K562 (cell line): Measurements from ENCODE around the gene TMEM135. TPM values are rescaled to one million over a fixed set of nuclear protein-coding genes. Genes with fewer than 3 reads are reported as not detected.

Source experiments
- ATAC-seq: fragments of 200-7000 bp; cut with Tn5 transposase; 3 replicates; pipeline ENCODE4 v1.9.1; 2020; ENCODE audit warnings: moderate library complexity
- BruUV-seq: library from RNA; stranded (reverse); fragments of 400-500 nt; replicated peaks from 2 replicates; lab custom pipeline; 2021; lab: Mats Ljungman, UMichigan
- CTCF ChIA-PET: fragments of 300-600 bp; formaldehyde crosslinking; extraction: SDS; loops from one replicate; lab custom pipeline; 2021; ENCODE audit warnings: low intra/inter-chr PET ratio; lab: Yijun Ruan, JAX
- POLR2A ChIA-PET: fragments of 300-600, 350-650 bp; sonication (Branson Sonifier 250); formaldehyde crosslinking; extraction: SDS; loops from one replicate; lab custom pipeline; 2021; ENCODE audit warnings: antibody characterized with exemption, inconsistent platforms; lab: Yijun Ruan, JAX
- DNase-seq, 4 experiments: peaks; one replicate each; pipeline versions ENCODE4 v3.0.0 to v3.0.0-alpha.2; 2011 to 2018; ENCODE audit warnings: low spot score in 3 of 4, mixed read lengths in 3 of 4; ENCODE audit errors: extremely low read depth in 1 of 4
- FAIRE-seq: peaks from 2 replicates; lab custom pipeline; 2011; peaks lifted over from hg19 to GRCh38; lab: Jason Lieb, UNC
- H2AFZ ChIP-seq: 2 replicates; pipeline ENCODE4 v1.6.0; 2011; ENCODE audit warnings: low read depth, low read length, control low read depth, inconsistent platforms
- H3K27ac ChIP-seq: fragments of 200-600 bp; 3 replicates; pipeline ENCODE4 v1.8.0; 2011; ENCODE audit warnings: low read depth, mild to moderate bottlenecking, control low read depth, inconsistent platforms, low read length, moderate library complexity, mixed read lengths; ENCODE audit errors: extremely low read depth
- H3K27me3 ChIP-seq, 2 experiments: fragments of 300-600 bp in 1 of 2; 2 replicates in 1 of 2; 3 replicates in 1 of 2; pipeline versions ENCODE4 v1.6.0 to v1.8.0; 2011; ENCODE audit warnings: inconsistent platforms in 2 of 2, low read length in 2 of 2, mild to moderate bottlenecking in 1 of 2, mixed read lengths in 1 of 2, moderate library complexity in 1 of 2; ENCODE audit not compliant: control insufficient read depth in 2 of 2, insufficient read depth in 2 of 2
- H3K36me3 ChIP-seq: fragments of 300-600 bp; 3 replicates; pipeline ENCODE4 v1.8.0; 2011; ENCODE audit warnings: mild to moderate bottlenecking, low read length, inconsistent platforms; ENCODE audit not compliant: control insufficient read depth, insufficient read depth
- H3K4me1 ChIP-seq, 2 experiments: fragments of 200-600 bp in 1 of 2; replicated peaks in 1 of 2; 2 replicates in 1 of 2; 3 replicates in 1 of 2; pipeline versions ENCODE4 v1.5.1 to v1.8.0; 2011; ENCODE audit warnings: inconsistent platforms in 2 of 2, low read length in 2 of 2, mild to moderate bottlenecking in 1 of 2, mixed read lengths in 1 of 2, moderate library complexity in 1 of 2; ENCODE audit not compliant: control insufficient read depth in 2 of 2, insufficient read depth in 2 of 2
- H3K4me2 ChIP-seq: 2 replicates; pipeline ENCODE4 v1.6.1; 2011; ENCODE audit warnings: low read length, control low read depth, inconsistent platforms, mixed read lengths; ENCODE audit not compliant: insufficient read depth
- H3K4me3 ChIP-seq: fragments of 200-600 bp; sonication (generic), shearing (Covaris generic); 2 replicates; pipeline ENCODE4 v1.5.1; 2016; ENCODE audit warnings: control low read depth, inconsistent platforms
- H3K79me2 ChIP-seq: fragments of 200-600 bp; 3 replicates; pipeline ENCODE4 v1.8.0; 2011; ENCODE audit warnings: low read length, inconsistent platforms; ENCODE audit not compliant: control insufficient read depth, insufficient read depth
- H3K9ac ChIP-seq, 2 experiments: 2 replicates each; pipeline versions ENCODE4 v1.6.0 to v1.6.1; 2011; ENCODE audit warnings: low read depth in 2 of 2, low read length in 2 of 2, control low read depth in 1 of 2, inconsistent platforms in 1 of 2, mild to moderate bottlenecking in 1 of 2, mixed read lengths in 1 of 2; ENCODE audit not compliant: insufficient read depth in 1 of 2
- H3K9me1 ChIP-seq: one replicate; pipeline ENCODE4 v1.6.0; 2011; ENCODE audit warnings: inconsistent platforms, mild to moderate bottlenecking, low read length, moderate library complexity; ENCODE audit not compliant: control insufficient read depth, insufficient read depth
- H3K9me3 ChIP-seq: replicated peaks from 2 replicates; pipeline ENCODE4 v1.5.1; 2011; ENCODE audit warnings: low read depth, low read length, inconsistent platforms; ENCODE audit not compliant: control insufficient read depth, insufficient read depth
- H4K20me1 ChIP-seq: replicated peaks from 2 replicates; pipeline ENCODE4 v1.6.1; 2011; ENCODE audit warnings: low read length, inconsistent platforms, mixed read lengths; ENCODE audit not compliant: control insufficient read depth, insufficient read depth
- ADNP ChIP-seq: fragments of 200-800 bp; sonication (Bioruptor generic); IDR thresholded peaks from 2 replicates; pipeline ENCODE4 v1.6.1; 2016; ENCODE audit warnings: missing genetic modification characterization, missing compliant biosample characterization
- ASH1L ChIP-seq: fragments of 450-650 bp; IDR thresholded peaks from 2 replicates; pipeline ENCODE4 v1.6.1; 2018; ENCODE audit warnings: borderline replicate concordance, mild to moderate bottlenecking, low read depth; ENCODE audit not compliant: partially characterized antibody
- CREM ChIP-seq: IDR thresholded peaks from 2 replicates; pipeline ENCODE4 v1.6.1; 2014; ENCODE audit warnings: antibody characterized with exemption, low read depth
- FIP1L1 ChIP-seq: fragments of 200-400 bp; formaldehyde crosslinking; IDR thresholded peaks from 2 replicates; pipeline ENCODE4 v1.6.1; 2018; ENCODE audit warnings: mild to moderate bottlenecking, low read depth, low read length; ENCODE audit not compliant: poor library complexity, severe bottlenecking
- GATA2 ChIP-seq: sonication (generic); formaldehyde crosslinking; IDR thresholded peaks from 2 replicates; pipeline ENCODE4 v1.4.0; 2020; ENCODE audit warnings: mild to moderate bottlenecking, missing genetic modification reagents
- MAFG ChIP-seq: fragments of 450-650 bp; conservative IDR thresholded peaks from 2 replicates; pipeline ENCODE4 v1.6.1; 2016; ENCODE audit warnings: missing genetic modification characterization, missing compliant biosample characterization
- MCM5 ChIP-seq: fragments of 450-650 bp; IDR thresholded peaks from 2 replicates; pipeline ENCODE4 v1.6.1; 2016; ENCODE audit warnings: low read depth
- MTA1 ChIP-seq: fragments of 450-650 bp; IDR thresholded peaks from 2 replicates; pipeline ENCODE4 v1.6.1; 2017; ENCODE audit warnings: borderline replicate concordance
- NCOR1 ChIP-seq: fragments of 450-650 bp; IDR thresholded peaks from 2 replicates; pipeline ENCODE4 v1.6.1; 2016; ENCODE audit warnings: mild to moderate bottlenecking, moderate library complexity
- POU5F1 ChIP-seq: fragments of 150-350 bp; IDR thresholded peaks from 2 replicates; pipeline ENCODE4 v1.6.1; 2014; ENCODE audit warnings: borderline replicate concordance, low read length, low read depth, mild to moderate bottlenecking; ENCODE audit not compliant: partially characterized antibody
- PRDM10 ChIP-seq: fragments of 450-650 bp; IDR thresholded peaks from 2 replicates; pipeline ENCODE4 v1.6.1; 2018; ENCODE audit not compliant: partially characterized antibody
- SIN3A ChIP-seq, 2 experiments: fragments of 150-350 bp in 1 of 2; IDR thresholded peaks; 2 replicates each; pipeline ENCODE4 v1.6.1; 2011 to 2016; ENCODE audit warnings: borderline replicate concordance in 2 of 2, low read depth in 2 of 2, low read length in 2 of 2, mild to moderate bottlenecking in 2 of 2, moderate library complexity in 2 of 2; ENCODE audit not compliant: control insufficient read depth in 1 of 2
- SIN3B ChIP-seq: fragments of 450-650 bp; IDR thresholded peaks from 2 replicates; pipeline ENCODE4 v1.6.1; 2017; ENCODE audit warnings: low read depth, mild to moderate bottlenecking, moderate library complexity
- SMARCB1 ChIP-seq: IDR thresholded peaks from 2 replicates; pipeline ENCODE4 v1.6.1; 2011; ENCODE audit warnings: improper control_type of control experiment, low read depth; ENCODE audit not compliant: insufficient read length
- SRSF7 ChIP-seq: fragments of 200-400 bp; formaldehyde crosslinking; optimal IDR thresholded peaks from 2 replicates; pipeline ENCODE3; 2017; ENCODE audit warnings: mild to moderate bottlenecking, low read depth, low read length
- TEAD2 ChIP-seq: fragments of 450-650 bp; IDR thresholded peaks from 2 replicates; pipeline ENCODE4 v1.6.1; 2016; ENCODE audit warnings: missing genetic modification characterization, control low read depth, missing compliant biosample characterization
- ZBTB5 ChIP-seq: fragments of 450-650 bp; IDR thresholded peaks from 2 replicates; pipeline ENCODE4 v1.6.1; 2017; ENCODE audit warnings: antibody characterized with exemption
- ZFP36 ChIP-seq: fragments of 150-350 bp; IDR thresholded peaks from 2 replicates; pipeline ENCODE4 v1.6.1; 2018; ENCODE audit warnings: low read length, low read depth; ENCODE audit not compliant: partially characterized antibody
- WGBS: fragments of 100-300 bp; shearing (Covaris generic); methylation state at CpG from one replicate; pipeline ENCODE4 v1.1.6; 2016; ENCODE audit warnings: low coverage, mixed read lengths; ENCODE audit not compliant: insufficient coverage; ENCODE audit errors: missing lambda C conversion rate; 5-methylcytosine and 5-hydroxymethylcytosine counted together
- in situ Hi-C: fragments of 300-500 bp; cut with MboI; formaldehyde crosslinking; loops from 4 replicates; pipeline ENCODE4 v1.15.0; 2018; ENCODE audit warnings: inconsistent platforms, mixed read lengths
- intact Hi-C: fragments of 100-400 bp; cut with micrococcal nuclease; formaldehyde crosslinking; loops from 2 replicates; pipeline ENCODE4 v1.14.2; 2022
- polyA plus RNA-seq, 8 experiments: library from polyadenylated mRNA; depleted of rRNA in 4 of 8; stranded (reverse) in 5 of 8; unstranded in 3 of 8; fragments of >200 nt; fragmentation: Nextera tagmentation in 2 of 8; fragmentation: Illumina TruSeq in 1 of 8; extraction: Ambion mirVana in 2 of 8; extraction: Trizol in 1 of 8; gene quantifications; 2 replicates each; pipeline versions ENCODE4 v1.2.1 to v1.2.3, GENCODE V29; 2011 to 2014; ENCODE audit warnings: inconsistent platforms in 1 of 8, missing spikeins in 1 of 8
- total RNA-seq, 7 experiments: library from RNA; depleted of rRNA in 6 of 7; stranded (reverse); fragments of >200 nt in 6 of 7; fragmentation: Illumina TruSeq in 2 of 7; extraction: Trizol in 2 of 7; gene quantifications; 2 replicates each; pipeline versions ENCODE4 v1.2.1 to v1.2.3, GENCODE V29; 2011 to 2021; ENCODE audit warnings: low replicate concordance in 1 of 7

TMEM135 gene
- total and polyA plus RNA-seq, 9 of the 15 experiments (the other 6 are each of a cell fraction or from before 2014, with no cell fraction given), result 17.3 to 53.6 (median 24.9) TPM

- Histone ChIP-seq H3K36me3 (no peaks in the 10 kb centered on the region), H2AFZ (no peak overlapping the region), H3K27me3 (0 out of 5 replicates have a peak, but pooled peaks cover 0 to 4% of the 10 kb centered on the region in 2 experiments), H3K9ac (no peak overlapping the region), H3K27ac (no peak overlapping the region), H4K20me1 (no peaks in the 10 kb centered on the region), H3K9me1 (no peaks in the 10 kb centered on the region), H3K79me2 (no peaks in the 10 kb centered on the region), H3K4me3 (no peak overlapping the region), H3K9me3 (no peaks in the 10 kb centered on the region), H3K4me2 (no peak overlapping the region), H3K4me1 (peaks cover 3 to 4% of the 10 kb centered on the region in 2 experiments; a peak in 4 of 5 replicates)
- intact Hi-C loops (loop anchor here (1.0 to 10.0 kb wide), 5 partner anchors 70 to 1193 kb away; no protein-coding TSS in a partner anchor), in situ Hi-C loops (loop anchor here (5.0 to 10.0 kb wide), 2 partner anchors 71 to 1193 kb away; no protein-coding TSS in a partner anchor)
- no TSS peak for BruUV-seq
- ATAC-seq (no peak), DNase-seq (no peak), FAIRE-seq (no peak)
- CTCF ChIA-PET, result interaction anchor here (1.0 to 1.8 kb wide), 2 partner anchors 68 to 70 kb away, joined by 4 to 14 read pairs; no protein-coding TSS in a partner anchor
- WGBS, result 0% methylated on average over 2 of the region's 2 CpGs
- POLR2A ChIA-PET, result no interaction called here
- no peak for TF ChIP-seq POU5F1
- no peak for TF ChIP-seq ASH1L
- no peak for TF ChIP-seq ADNP (tag)
- TF ChIP-seq MTA1, result no peak
- no peak for TF ChIP-seq GATA2
- TF ChIP-seq MCM5, result no peak
- TF ChIP-seq SRSF7, result no peak
- no peak for TF ChIP-seq CREM
- TF ChIP-seq FIP1L1, result no peak
- TF ChIP-seq SIN3B, result no peak
- TF ChIP-seq ZBTB5, result no peak
- no peak for TF ChIP-seq TEAD2
- no peak for TF ChIP-seq MAFG (tag)
- no peak for TF ChIP-seq SIN3A (IDR thresholded peaks at IDR 0.05; ENCODE audit: borderline replicate concordance in 2 of 2, control insufficient read depth in 1 of 2, low read depth in 2 of 2, low read length in 2 of 2)
- no peak for TF ChIP-seq PRDM10
- TF ChIP-seq SMARCB1, result no peak
- no peak for TF ChIP-seq ZFP36
- no peak for TF ChIP-seq NCOR1
Measured at GRCh38 chr11:87351676-87352075, 313.9 kb downstream of the TMEM135 start.
